Stomach (tissue), 4 donors: ENCODE results near the gene FLOT2.

Experiments
- EP300 ChIP-seq: sonication (generic); formaldehyde crosslinking; IDR thresholded peaks from one replicate; pipeline ENCODE4 v1.6.1; 2017; ENCODE audit warnings: antibody characterized with exemption
- POLR2A ChIP-seq, 4 donors: fragments of 450-650 bp; IDR thresholded peaks; one replicate each; pipeline ENCODE4 v1.6.1; 2016; ENCODE audit warnings: antibody characterized with exemption in 4 of 4, control low read depth in 2 of 4, mild to moderate bottlenecking in 1 of 4, moderate library complexity in 1 of 4
- POLR2AphosphoS5 ChIP-seq, 3 donors: sonication (generic); formaldehyde crosslinking; IDR thresholded peaks; one replicate each; pipeline ENCODE4 v1.6.1; 2016; ENCODE audit warnings: antibody characterized with exemption in 3 of 3
- TF ChIP-seq, protein P1 (sequence below), 7 experiments: fragments of 450-650 bp in 4 of 7; fragments of 200-600 bp in 3 of 7; sonication (generic) in 3 of 7; IDR thresholded peaks; one replicate each; pipeline ENCODE4 v1.5.1; 2016 to 2019; ENCODE audit warnings: antibody characterized with exemption in 7 of 7, control low read depth in 2 of 7, mild to moderate bottlenecking in 1 of 7

DNA sequence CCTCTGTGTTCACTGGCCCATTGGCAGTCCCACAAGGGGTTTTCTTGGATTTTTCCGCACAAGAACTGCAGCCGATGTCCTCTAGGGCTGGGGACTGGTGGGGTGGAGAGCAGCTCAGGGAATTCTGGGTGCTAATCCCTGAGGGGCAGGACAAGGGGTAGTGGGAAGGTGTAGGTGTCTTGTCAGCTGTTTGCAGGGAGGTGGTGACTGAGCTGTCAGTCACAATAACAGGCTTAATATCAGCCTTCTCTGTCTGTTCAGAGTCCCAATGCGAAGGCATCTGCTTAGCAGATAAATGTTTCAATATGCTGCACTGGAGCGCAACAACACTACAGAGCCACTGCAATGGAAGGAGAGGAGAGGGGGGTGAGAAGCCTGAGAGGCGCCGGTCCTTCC is 15.4 kb upstream of the FLOT2 start:
- TF ChIP-seq POLR2AphosphoS5 (IDR thresholded peaks at IDR 0.05): no peak
- TF ChIP-seq, protein P1, sequence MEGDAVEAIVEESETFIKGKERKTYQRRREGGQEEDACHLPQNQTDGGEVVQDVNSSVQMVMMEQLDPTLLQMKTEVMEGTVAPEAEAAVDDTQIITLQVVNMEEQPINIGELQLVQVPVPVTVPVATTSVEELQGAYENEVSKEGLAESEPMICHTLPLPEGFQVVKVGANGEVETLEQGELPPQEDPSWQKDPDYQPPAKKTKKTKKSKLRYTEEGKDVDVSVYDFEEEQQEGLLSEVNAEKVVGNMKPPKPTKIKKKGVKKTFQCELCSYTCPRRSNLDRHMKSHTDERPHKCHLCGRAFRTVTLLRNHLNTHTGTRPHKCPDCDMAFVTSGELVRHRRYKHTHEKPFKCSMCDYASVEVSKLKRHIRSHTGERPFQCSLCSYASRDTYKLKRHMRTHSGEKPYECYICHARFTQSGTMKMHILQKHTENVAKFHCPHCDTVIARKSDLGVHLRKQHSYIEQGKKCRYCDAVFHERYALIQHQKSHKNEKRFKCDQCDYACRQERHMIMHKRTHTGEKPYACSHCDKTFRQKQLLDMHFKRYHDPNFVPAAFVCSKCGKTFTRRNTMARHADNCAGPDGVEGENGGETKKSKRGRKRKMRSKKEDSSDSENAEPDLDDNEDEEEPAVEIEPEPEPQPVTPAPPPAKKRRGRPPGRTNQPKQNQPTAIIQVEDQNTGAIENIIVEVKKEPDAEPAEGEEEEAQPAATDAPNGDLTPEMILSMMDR (IDR thresholded peaks at IDR 0.05): no peak
- no peak for TF ChIP-seq EP300
- no peak for TF ChIP-seq POLR2A (IDR thresholded peaks at IDR 0.05)
